ENCODE data around the gene MORN4.
"Not testable (repeated sequence)": the region's sequence is repeated elsewhere in the genome, so short reads cannot be mapped to it uniquely, and the experiment has no call there.

The MORN4 gene

GRCh38 chr10:97640868-97641811 lies 7.8 kb upstream of the MORN4 start:
- no peak for DNase-seq (ENCODE audit: low read depth in 2 of 2)

DNA sequence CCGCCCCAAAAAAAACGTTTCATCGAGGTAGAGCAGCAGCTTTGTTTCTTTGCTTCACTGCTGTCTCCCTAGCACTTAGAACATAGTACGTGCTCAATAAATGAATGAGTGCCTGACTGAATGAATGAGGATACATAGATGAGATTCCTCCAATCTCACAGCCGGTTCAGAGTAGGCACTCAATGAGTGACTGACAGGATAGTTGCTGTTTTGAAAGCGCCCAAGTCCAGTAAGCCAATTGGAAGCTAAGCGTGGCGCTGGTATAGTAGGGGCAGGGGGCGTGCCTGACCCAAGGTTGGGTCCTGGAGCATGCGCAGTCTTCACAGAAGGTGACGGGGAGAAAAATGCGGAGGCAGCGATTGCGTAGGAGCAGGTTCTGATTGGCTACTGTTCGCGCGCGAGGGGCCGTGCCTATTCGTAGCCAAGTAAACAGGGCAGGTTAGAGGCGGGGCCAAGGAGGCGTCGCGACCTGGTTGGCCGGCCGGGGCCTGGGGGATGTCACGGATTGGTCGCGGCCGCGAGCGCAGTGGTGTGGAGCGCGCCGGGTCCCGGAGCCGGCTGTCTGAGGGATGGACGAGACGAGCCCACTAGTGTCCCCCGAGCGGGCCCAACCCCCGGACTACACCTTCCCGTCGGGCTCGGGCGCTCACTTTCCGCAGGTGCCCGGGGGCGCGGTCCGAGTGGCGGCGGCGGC lies 7.0 kb upstream of the MORN4 start, which contains the start of gene PI4K2A:
Gene PI4K2A (plus strand): TSS at position 498 of the 694 bp plus-strand sequence. CDS start 72 bp downstream, at position 570.
- peak; percentile 99 for DNase-seq (ENCODE audit: low read depth in 2 of 2)

DNA sequence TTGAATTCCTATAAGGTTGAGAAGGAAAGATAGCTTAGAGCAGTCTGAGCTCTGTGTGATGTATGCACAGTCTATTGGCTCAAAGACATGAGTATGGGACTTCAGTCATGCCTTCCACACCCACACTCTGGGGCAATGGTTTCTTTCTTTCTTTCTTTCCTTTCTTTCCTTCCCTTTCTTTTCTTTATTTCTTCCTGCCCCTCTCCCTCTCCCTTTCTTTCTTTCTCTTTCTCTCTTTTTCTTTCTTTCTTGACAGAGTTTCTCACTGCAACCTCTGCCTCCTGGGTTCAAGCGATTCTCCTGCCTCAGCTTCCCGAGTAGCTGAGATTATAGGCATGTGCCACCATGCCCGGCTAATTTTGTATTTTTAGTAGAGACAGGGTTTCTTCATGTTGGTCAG lies 5.8 kb upstream of the MORN4 start:
- not testable (repeated sequence) for DNase-seq (ENCODE audit: low read depth in 2 of 2)

- no peak for DNase-seq (ENCODE audit: low read depth in 2 of 2)
Observed at GRCh38 chr10:97635577-97635976, 2.3 kb upstream of the MORN4 start.

- DNase-seq (ENCODE audit: low read depth in 2 of 2) = no peak
Observed at GRCh38 chr10:97633921-97634320, 621 bp upstream of the MORN4 start.

GRCh38 chr10:97631098-97631497 lies 2.2 kb downstream of the MORN4 start:
- no peak for DNase-seq (ENCODE audit: low read depth in 2 of 2)

- DNase-seq (ENCODE audit: low read depth in 2 of 2) = no peak
Observed at GRCh38 chr10:97629289-97629688, 4.0 kb downstream of the MORN4 start.

DNA sequence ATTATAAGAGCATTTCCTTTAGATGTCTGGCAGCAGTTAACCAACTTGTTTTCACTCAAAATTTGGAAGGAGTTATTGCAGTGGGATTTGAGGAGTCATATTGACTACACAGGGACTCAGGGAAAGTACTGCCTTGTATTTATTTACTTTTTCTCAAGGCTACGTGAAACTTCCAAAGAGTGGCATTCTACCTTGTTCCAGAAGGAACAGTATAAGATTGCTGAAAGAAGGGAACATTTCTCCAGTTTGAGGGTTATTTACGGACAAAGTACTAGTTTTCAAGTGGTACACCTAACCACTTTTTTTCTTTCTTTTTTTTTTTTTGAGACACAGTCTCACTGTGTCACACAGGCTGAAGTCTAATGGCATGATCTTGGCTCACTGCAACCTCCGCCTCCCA lies 5.1 kb downstream of the MORN4 start:
- no peak for DNase-seq (ENCODE audit: low read depth in 2 of 2)

GRCh38 chr10:97627731-97628130 lies 5.6 kb downstream of the MORN4 start:
- no peak for DNase-seq (ENCODE audit: low read depth in 2 of 2)

- DNase-seq (ENCODE audit: low read depth in 2 of 2) = no peak
Observed at GRCh38 chr10:97623277-97623676, 10.0 kb downstream of the MORN4 start.

- no peak for DNase-seq (ENCODE audit: low read depth in 2 of 2)
Observed at GRCh38 chr10:97618733-97619132, 14.6 kb downstream of the MORN4 start.

GRCh38 chr10:97618285-97618684 lies 15.0 kb downstream of the MORN4 start:
- DNase-seq (ENCODE audit: low read depth in 2 of 2) = no peak

- no peak for DNase-seq (ENCODE audit: low read depth in 2 of 2)
Observed at GRCh38 chr10:97612386-97612785, 20.9 kb downstream of the MORN4 start.

GRCh38 chr10:97611473-97611872 lies 21.8 kb downstream of the MORN4 start:
- no peak for DNase-seq (ENCODE audit: low read depth in 2 of 2)

DNA sequence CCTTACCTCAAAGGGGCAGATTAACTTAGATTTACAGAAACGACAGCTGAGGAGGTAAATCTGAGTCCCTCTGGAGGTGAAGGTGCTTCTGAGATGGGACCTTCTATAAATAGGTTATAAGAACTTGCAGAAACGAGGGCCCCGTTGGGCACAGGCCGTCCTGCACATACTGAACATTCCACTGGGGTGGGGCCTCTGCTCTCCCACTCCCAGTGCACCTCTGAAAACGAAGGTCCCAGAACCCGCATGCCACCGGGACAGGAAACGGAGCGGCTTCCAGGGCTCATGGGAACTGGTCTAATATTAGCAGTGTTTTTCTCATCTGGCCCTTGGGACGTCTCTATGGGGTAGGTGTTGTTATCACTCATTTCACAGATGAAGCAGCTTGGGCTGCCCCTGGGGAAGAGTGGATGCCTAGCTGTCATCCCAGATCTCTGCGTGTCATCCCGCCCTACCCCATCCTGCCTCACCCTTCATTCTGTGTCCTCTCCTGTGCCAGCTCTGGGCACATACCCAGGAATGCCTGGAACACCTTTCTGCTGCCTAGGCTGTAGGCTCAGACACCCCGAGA lies 24.2 kb downstream of the MORN4 start:
- no peak for DNase-seq (ENCODE audit: low read depth in 2 of 2)

- no peak for DNase-seq (ENCODE audit: low read depth in 2 of 2)
Observed at GRCh38 chr10:97607095-97607636, 26.1 kb downstream of the MORN4 start.

GRCh38 chr10:97601268-97602215 lies 31.8 kb downstream of the MORN4 start:
- no peak for DNase-seq (ENCODE audit: low read depth in 2 of 2)

GRCh38 chr10:97600616-97601015 lies 32.7 kb downstream of the MORN4 start:
- no peak for DNase-seq (ENCODE audit: low read depth in 2 of 2)

GRCh38 chr10:97599272-97599619 lies 34.1 kb downstream of the MORN4 start:
- no peak for DNase-seq (ENCODE audit: low read depth in 2 of 2)

DNA sequence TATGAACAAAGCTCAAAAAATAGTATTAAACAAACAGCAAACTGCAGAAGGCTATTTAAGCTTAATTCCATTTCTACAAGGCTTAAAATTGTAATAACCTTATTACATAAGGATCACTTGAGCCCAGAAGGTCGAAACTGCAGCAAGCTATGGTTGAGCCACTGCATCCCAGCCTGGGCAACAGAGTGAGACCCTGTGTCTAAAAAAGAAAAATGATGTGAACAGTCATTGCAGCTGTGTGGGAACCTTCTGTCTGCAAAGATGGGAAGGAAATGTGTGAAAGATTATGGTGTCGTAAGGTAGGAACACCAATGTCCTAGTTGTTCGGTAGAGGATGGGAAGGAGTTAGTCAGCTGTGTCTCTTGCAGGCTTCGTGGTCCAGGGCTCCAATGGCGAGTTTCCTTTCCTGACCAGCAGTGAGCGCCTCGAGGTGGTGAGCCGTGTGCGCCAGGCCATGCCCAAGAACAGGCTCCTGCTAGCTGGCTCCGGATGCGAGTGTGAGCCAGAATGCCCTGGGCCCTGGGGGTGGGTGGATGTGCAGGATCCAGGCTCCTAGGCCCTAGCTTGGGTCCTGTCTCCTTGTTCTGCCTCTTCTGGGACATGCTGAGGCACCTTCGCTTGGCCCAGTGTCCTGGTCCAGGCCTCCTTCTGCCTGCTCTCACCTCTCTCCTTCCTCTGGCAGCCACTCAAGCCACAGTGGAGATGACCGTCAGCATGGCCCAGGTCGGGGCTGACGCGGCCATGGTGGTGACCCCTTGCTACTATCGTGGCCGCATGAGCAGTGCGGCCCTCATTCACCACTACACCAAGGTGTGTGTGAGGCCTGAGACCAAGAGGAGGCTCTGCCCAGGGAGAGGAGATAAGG lies 34.7 kb downstream of the MORN4 start:
- no peak for DNase-seq (ENCODE audit: low read depth in 2 of 2)
